HUDEP-2 (cell line): Measurements from ENCODE around the gene GLIS2.
"Not testable (repeated sequence)": the region's sequence is repeated elsewhere in the genome, so short reads cannot be mapped to it uniquely, and the experiment has no call there.

ENCODE experiments used
- DNase-seq, 76 experiments: peaks; one replicate each; lab custom pipeline; 2025; ENCODE audit not compliant: unreplicated experiment in 76 of 76; lab: John Stamatoyannopoulos, UW

Gene GLIS2

GRCh38 chr16:4333308-4333638 is 17.4 kb downstream of the GLIS2 start:
- no peak for DNase-seq

GRCh38 chr16:4333714-4334113 is 17.8 kb downstream of the GLIS2 start:
- DNase-seq, result not testable (repeated sequence)

- no peak for DNase-seq
Observed at GRCh38 chr16:4334724-4335495, 19.0 kb downstream of the GLIS2 start.

- no peak for DNase-seq
Observed at GRCh38 chr16:4336701-4337539, 21.1 kb downstream of the GLIS2 start.

GRCh38 chr16:4337540-4338088 is 21.7 kb downstream of the GLIS2 start:
- DNase-seq, result no peak

- no peak for DNase-seq
Observed at GRCh38 chr16:4338125-4338582, 22.3 kb downstream of the GLIS2 start.

- no peak for DNase-seq
Observed at GRCh38 chr16:4338712-4339299, 22.9 kb downstream of the GLIS2 start.

- DNase-seq, result no peak
Observed at GRCh38 chr16:4339455-4339854, 23.6 kb downstream of the GLIS2 start.

GRCh38 chr16:4339909-4340308 is 24.0 kb downstream of the GLIS2 start:
- peak in 7 of 76 experiments; percentile 6 to 15 (median 10) for DNase-seq

GRCh38 chr16:4340443-4340842 is 24.6 kb downstream of the GLIS2 start:
- no peak for DNase-seq

- no peak for DNase-seq
Observed at GRCh38 chr16:4341250-4341649, 25.4 kb downstream of the GLIS2 start.

- no peak for DNase-seq
Observed at GRCh38 chr16:4342866-4343744, 27.2 kb downstream of the GLIS2 start.

GRCh38 chr16:4344300-4344982 is 28.6 kb downstream of the GLIS2 start:
- not testable (repeated sequence) for DNase-seq

GRCh38 chr16:4344983-4345835 is 29.3 kb downstream of the GLIS2 start:
- no peak for DNase-seq

- DNase-seq, result no peak
Observed at GRCh38 chr16:4345836-4346781, 30.2 kb downstream of the GLIS2 start.

- no peak for DNase-seq
Observed at GRCh38 chr16:4347010-4347409, 31.1 kb downstream of the GLIS2 start.

GRCh38 chr16:4347765-4348509 is 32.1 kb downstream of the GLIS2 start:
- peak in 72 of 76 experiments; percentile 46 to 92 (median 72) for DNase-seq
